ENCODE measurements around the gene ARHGAP31.

The ARHGAP31 gene

DNA sequence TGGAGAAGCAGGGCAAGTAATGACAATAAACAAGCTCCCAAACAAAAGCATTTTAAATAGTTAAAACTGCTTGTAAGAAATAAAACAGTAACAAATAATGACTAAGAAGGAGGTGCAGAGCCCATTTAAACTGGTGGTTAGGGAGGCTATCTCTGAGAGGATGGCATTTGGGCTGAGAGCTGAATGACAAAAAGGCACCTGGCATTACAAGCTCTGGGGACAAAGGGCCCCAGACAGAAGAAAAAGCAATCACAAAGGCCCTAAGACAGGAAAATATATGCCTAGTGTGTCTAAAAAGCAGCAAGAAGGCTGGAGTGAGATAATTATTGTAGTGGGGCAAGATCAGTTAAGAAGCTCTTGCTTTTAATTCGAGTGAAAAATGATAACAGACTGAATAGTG lies 159.6 kb downstream of the ARHGAP31 start:
- DNase-seq, result no peak

DNA sequence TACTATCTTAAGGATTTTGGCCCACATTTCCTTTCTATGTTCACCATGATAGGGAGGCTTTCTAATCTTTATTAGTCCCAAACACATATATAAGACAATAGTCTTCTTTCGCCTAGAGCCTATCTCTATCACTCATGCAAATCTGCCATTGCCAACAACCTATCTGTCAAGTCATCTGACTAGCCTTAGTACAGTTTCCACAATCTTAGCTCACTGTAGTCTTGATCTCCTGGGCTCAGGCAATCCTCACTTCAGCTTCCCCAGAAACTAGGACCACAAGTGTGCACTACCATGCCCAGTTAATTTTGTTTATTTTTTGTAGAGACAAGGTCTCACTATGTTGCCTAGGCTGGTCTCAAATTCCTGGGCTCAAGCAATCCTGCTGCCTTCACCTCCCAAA lies 162.3 kb downstream of the ARHGAP31 start:
- no peak for DNase-seq

DNA sequence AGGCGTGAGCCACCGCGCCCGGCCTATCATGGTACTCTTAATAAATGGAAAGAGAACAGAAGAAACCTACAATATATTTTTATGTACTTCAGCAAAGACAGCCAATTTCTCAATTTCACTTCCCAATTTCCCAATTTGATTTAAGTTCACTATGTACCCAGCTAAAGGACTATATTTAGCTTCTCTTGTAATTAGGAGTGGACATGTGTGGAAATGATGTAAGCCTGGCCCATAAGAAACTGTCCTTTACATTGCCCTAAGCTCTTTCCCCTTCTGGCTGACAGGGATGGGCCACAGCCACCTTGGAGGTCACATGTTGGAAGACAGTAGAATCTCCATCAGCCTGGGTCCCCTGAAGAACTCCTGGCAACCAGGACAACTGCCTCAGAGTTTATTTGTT lies 163.1 kb downstream of the ARHGAP31 start:
- DNase-seq, result no peak

DNA sequence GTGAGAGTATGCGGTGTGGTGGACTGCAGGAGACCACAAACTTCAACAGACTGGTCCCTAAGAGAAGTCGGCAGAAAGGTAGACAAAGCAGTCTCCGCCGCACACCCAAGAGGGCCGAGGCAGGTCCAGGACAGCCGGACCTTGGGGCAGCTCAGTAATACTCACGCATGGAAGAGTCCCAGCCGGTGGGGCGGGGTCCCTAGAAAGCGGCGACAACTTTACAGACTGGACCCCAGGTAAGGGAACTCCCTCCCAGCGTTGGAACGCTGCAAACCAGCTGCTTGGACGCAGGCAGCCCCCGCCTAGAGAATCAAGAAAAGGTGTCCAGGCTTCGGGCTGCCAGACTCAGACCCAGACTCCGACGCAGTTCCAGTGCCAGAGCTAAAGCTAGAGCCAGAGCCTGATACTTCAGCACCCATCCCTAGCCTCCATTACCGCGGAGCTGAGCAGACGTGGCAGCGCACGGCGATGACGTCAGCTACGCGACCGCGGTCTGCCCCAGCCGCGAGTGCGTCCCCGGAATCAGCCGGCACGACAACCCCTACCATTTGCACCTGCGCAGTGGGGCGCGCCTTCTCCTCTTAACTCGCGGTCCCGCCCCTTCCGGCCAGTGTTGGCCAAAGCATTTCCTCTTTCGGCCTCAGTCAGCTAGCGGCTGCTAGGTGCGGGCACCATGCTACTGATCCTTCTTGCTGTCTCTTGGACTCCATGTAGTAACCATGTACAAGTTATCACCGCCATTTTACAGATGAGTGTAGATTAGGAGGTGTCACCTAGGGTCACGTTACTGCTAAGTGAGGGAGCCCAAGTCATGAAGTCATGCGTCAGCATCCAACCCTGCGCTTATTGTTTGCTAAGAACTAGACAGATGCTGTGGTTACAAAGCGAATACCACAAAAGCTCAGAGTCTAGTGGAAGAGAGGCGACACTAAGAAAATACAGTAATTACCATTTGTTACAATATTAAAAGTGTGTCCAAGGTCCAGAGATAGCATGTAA lies 169.3 kb downstream of the ARHGAP31 start, which contains the start of gene TMEM39A:
TMEM39A (minus strand) TSS at position 445 of the 999 bp plus-strand sequence. CDS start 1,541 bp downstream, outside the sequence.
- peak; percentile 97 for DNase-seq

DNA sequence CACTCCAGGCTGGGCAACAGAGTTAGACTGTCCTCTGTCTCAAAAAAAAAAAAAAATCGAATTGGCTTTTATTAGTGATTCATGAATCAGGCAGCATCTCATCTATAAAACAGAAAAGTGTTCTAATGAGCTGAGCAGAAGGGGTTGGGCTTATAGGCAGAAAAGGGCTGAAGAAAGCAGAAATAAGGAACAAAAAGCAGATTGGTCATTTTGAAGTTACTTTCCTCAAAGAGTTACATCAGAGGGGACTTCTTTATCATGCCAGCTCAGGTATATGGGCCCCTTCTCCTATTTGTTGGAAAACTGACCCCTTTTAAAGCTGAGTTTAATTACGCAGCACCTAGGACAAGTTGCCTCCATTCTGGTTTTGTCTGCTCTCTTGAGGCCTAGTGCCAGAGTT lies 173.9 kb downstream of the ARHGAP31 start:
- no peak for DNase-seq

DNA sequence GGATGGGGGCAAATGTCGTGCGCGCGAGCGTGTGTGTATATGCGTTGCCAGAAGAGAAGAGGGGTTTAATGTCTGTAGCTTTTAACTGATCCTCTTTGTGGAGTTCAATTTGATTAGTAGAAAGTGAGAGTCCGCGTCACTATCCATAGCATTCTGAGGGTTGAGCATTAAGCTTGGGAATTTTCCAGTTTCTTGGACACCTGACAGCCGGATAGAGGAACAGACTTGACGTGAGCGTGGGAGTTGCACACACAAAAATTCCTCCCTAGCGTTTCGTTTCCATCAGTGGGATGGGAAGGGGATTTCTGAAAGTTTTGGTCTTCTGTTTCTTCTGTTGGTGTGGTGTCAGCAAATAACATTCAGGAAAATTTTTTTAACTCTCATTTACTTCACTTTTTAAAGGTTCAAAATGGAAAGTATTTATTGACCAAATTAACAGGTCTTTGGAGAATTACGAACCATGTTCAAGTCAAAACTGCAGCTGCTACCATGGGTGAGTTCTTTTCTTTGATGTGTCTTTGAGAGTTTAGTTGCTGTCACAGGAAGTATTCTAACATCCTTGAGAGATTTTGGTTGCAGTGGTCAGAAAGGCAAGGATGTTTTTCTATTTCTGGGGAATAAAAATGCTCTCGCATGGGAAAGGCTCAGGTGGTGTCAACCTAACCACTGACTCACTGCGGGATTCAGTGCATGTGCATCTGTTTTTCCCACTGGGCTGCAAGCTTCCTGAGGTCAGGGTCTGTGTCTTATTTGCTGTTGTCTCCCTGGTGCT lies 175.4 kb downstream of the ARHGAP31 start:
- DNase-seq, result no peak
